Measurements from ENCODE around the gene CHL1. TPM values are rescaled to one million over a fixed set of nuclear protein-coding genes. Genes with fewer than 3 reads are reported as not detected.
A peak's percentile ranks its signal among the peaks of the same experiment; 100 is the strongest.

The CHL1 gene
- total and polyA plus RNA-seq, 2 of the 8 experiments (the other 6 are each of a cell fraction or from before 2014, with no cell fraction given) = 0.05 to 0.99 TPM

DNA sequence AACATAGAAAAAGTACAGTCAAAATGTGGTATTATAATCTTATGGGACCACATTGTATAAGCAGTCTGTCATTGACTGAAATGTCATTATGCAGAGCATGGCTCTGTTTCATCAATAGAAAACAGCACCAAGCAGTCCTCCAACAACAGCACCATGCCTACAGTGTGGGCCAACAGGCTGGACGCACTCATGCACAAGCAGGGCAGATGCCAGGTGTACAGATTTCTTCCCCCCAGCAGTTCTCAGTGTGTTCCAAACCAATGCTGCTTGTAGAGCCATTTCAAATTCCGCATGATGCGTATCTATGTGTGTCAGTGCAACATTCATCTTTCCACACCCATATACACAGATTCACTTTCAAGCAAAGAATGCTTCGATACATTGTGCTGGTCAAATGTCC lies 253.1 kb downstream of the CHL1 start:
- Histone ChIP-seq H3K23ac (ENCODE audit: insufficient read length) (no peak overlapping the region), H3K79me2 (ENCODE audit: control insufficient read depth in 1 of 2, insufficient read depth in 2 of 2, low read length in 2 of 2) (no peaks in the 10 kb centered on the region), H3K36me3 (ENCODE audit: control insufficient read depth in 2 of 4, insufficient read depth in 4 of 4, low read length in 3 of 4) (no peaks in the 10 kb centered on the region), H3K56ac (replicated peaks; ENCODE audit: insufficient read length, low read depth, low read length) (no peak overlapping the region), H3K23me2 (ENCODE audit: low read depth, low read length) (no peaks in the 10 kb centered on the region), H3K4me1 (replicated peaks in 1 of 4; ENCODE audit: control insufficient read depth in 3 of 4, insufficient read depth in 4 of 4, low read length in 3 of 4) (peaks cover 0 to 10% (median under 1%) of the 10 kb centered on the region in 4 experiments; a peak in 4 of 7 replicates), H3K14ac (ENCODE audit: insufficient read length) (no peak overlapping the region), H3K18ac (ENCODE audit: extremely low read depth, low read length) (no peak overlapping the region), H3K27me3 (replicated peaks in 1 of 4; ENCODE audit: control insufficient read depth in 3 of 4, extremely low read depth in 1 of 4, insufficient read depth in 3 of 4, low read length in 3 of 4) (no peaks in the 10 kb centered on the region), H2AK5ac (ENCODE audit: low read depth, low read length) (no peak overlapping the region), H4K91ac (replicated peaks; ENCODE audit: insufficient read length, low read length) (no peak overlapping the region), H2BK12ac (ENCODE audit: low read depth, low read length) (peak overlapping the region; percentile 63; the same call in 1 of the 2 replicates), H4K5ac (ENCODE audit: insufficient read length, low read depth, low read length) (no peak overlapping the region), H3K9ac (replicated peaks in 1 of 4; ENCODE audit: extremely low read depth in 1 of 4, low read depth in 3 of 4, low read length in 3 of 4) (no peak overlapping the region), H3K9me3 (ENCODE audit: insufficient read depth in 2 of 2, low read depth in 1 of 2, low read length in 1 of 2) (no peaks in the 10 kb centered on the region), H2BK120ac (replicated peaks; ENCODE audit: low read depth, low read length) (no peak overlapping the region), H3K79me1 (ENCODE audit: low read depth, low read length) (no peaks in the 10 kb centered on the region), H3K27ac (ENCODE audit: low read depth, low read length) (no peak overlapping the region), H2BK5ac (ENCODE audit: low read depth, low read length) (no peak overlapping the region), H3K4me3 (ENCODE audit: extremely low read depth in 1 of 4, insufficient read depth in 2 of 4, low read depth in 3 of 4, low read length in 4 of 4) (no peak overlapping the region), H2BK15ac (ENCODE audit: low read length) (no peak overlapping the region), H2AFZ (ENCODE audit: low read length) (no peak overlapping the region), H2BK20ac (ENCODE audit: low read length) (no peak overlapping the region), H3K4ac (replicated peaks; ENCODE audit: insufficient read length, low read depth, low read length) (no peak overlapping the region), H4K20me1 (replicated peaks in 1 of 2; ENCODE audit: control insufficient read depth in 1 of 2, insufficient read depth in 2 of 2, low read length in 2 of 2) (no peaks in the 10 kb centered on the region), H4K8ac (ENCODE audit: extremely low read depth, insufficient read depth, low read length) (no peak overlapping the region), H3K4me2 (ENCODE audit: insufficient read depth in 1 of 2, low read depth in 2 of 2, low read length in 2 of 2) (no peak overlapping the region; a peak in 1 of 4 replicates)
- no peak for DNase-seq (ENCODE audit: low read depth in 1 of 2, low spot score in 2 of 2)
- 97% methylated on average over 4 of the region's 4 CpGs; no CpG with 5 or more reads in 1 of the 2 experiments for WGBS, 2 experiments (ENCODE audit: extremely low coverage in 1 of 2, insufficient coverage in 1 of 2, insufficient read length in 1 of 2, insufficient replicate concordance in 2 of 2, low coverage in 1 of 2, low lambda C conversion rate in 2 of 2, missing lambda C conversion rate in 1 of 2)
- CTCF ChIA-PET (ENCODE audit: partially characterized antibody) = interaction anchor here (1.0 kb wide), 2 partner anchors 14 to 19 kb away, joined by 4 read pairs; no protein-coding TSS in a partner anchor
- POLR2A ChIA-PET (ENCODE audit: partially characterized antibody) = no interaction called here
- TF ChIP-seq, protein P1, sequence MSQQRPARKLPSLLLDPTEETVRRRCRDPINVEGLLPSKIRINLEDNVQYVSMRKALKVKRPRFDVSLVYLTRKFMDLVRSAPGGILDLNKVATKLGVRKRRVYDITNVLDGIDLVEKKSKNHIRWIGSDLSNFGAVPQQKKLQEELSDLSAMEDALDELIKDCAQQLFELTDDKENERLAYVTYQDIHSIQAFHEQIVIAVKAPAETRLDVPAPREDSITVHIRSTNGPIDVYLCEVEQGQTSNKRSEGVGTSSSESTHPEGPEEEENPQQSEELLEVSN (IDR thresholded peaks at IDR 0.05) = no peak
- TF ChIP-seq, protein P2, sequence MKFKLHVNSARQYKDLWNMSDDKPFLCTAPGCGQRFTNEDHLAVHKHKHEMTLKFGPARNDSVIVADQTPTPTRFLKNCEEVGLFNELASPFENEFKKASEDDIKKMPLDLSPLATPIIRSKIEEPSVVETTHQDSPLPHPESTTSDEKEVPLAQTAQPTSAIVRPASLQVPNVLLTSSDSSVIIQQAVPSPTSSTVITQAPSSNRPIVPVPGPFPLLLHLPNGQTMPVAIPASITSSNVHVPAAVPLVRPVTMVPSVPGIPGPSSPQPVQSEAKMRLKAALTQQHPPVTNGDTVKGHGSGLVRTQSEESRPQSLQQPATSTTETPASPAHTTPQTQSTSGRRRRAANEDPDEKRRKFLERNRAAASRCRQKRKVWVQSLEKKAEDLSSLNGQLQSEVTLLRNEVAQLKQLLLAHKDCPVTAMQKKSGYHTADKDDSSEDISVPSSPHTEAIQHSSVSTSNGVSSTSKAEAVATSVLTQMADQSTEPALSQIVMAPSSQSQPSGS (IDR thresholded peaks at IDR 0.05; ENCODE audit: low read length) = no peak
- TF ChIP-seq RAD21 (IDR thresholded peaks at IDR 0.05 in 1 of 2, conservative IDR thresholded peaks at IDR 0.05 in 1 of 2; ENCODE audit: low read depth in 2 of 2, low read length in 2 of 2) (no peak), TAF1 (IDR thresholded peaks at IDR 0.05; ENCODE audit: low read depth, low read length) (no peak), SP2 (IDR thresholded peaks at IDR 0.05; ENCODE audit: low read length) (no peak), PHF8 (conservative IDR thresholded peaks at IDR 0.05; ENCODE audit: low read depth, low read length) (no peak), RNF2 (IDR thresholded peaks at IDR 0.05; ENCODE audit: borderline replicate concordance, low read depth, low read length, missing control alignments, poor library complexity, severe bottlenecking) (no peak)
- TF ChIP-seq, protein P3, sequence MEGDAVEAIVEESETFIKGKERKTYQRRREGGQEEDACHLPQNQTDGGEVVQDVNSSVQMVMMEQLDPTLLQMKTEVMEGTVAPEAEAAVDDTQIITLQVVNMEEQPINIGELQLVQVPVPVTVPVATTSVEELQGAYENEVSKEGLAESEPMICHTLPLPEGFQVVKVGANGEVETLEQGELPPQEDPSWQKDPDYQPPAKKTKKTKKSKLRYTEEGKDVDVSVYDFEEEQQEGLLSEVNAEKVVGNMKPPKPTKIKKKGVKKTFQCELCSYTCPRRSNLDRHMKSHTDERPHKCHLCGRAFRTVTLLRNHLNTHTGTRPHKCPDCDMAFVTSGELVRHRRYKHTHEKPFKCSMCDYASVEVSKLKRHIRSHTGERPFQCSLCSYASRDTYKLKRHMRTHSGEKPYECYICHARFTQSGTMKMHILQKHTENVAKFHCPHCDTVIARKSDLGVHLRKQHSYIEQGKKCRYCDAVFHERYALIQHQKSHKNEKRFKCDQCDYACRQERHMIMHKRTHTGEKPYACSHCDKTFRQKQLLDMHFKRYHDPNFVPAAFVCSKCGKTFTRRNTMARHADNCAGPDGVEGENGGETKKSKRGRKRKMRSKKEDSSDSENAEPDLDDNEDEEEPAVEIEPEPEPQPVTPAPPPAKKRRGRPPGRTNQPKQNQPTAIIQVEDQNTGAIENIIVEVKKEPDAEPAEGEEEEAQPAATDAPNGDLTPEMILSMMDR (IDR thresholded peaks at IDR 0.05; ENCODE audit: control extremely low read depth in 1 of 3, insufficient read depth in 1 of 3, low read depth in 1 of 3, low read length in 3 of 3) = no peak
- no peak for FAIRE-seq
